Liver (tissue), 9 donors: ENCODE results near the gene ZNF513. TPM values are rescaled to one million over a fixed set of nuclear protein-coding genes. Genes with fewer than 3 reads are reported as not detected.

Experiments used
- DNase-seq: peaks from one replicate; pipeline ENCODE4 v3.0.0-alpha.2; 2017; ENCODE audit warnings: low spot score
- H3K27ac ChIP-seq, 2 donors: one replicate each; pipeline ENCODE4 v1.7.0; 2013; ENCODE audit warnings: inconsistent platforms in 2 of 2, low read length in 2 of 2, control low read depth in 1 of 2, low read depth in 1 of 2, mild to moderate bottlenecking in 1 of 2
- H3K27me3 ChIP-seq, 4 donors: one replicate each; pipeline versions ENCODE4 v1.6.1 to v1.7.0; 2013; ENCODE audit warnings: low read length in 3 of 4, inconsistent platforms in 1 of 4, mild to moderate bottlenecking in 1 of 4, moderate library complexity in 1 of 4; ENCODE audit not compliant: control insufficient read depth in 4 of 4, insufficient read depth in 4 of 4
- H3K36me3 ChIP-seq, 4 donors: one replicate each; pipeline versions ENCODE4 v1.6.1 to v1.7.0; 2013; ENCODE audit warnings: low read length in 3 of 4, mild to moderate bottlenecking in 3 of 4, low read depth in 1 of 4, moderate library complexity in 1 of 4; ENCODE audit not compliant: control insufficient read depth in 4 of 4, insufficient read depth in 3 of 4
- H3K4me1 ChIP-seq, 4 donors: one replicate each; pipeline versions ENCODE4 v1.6.1 to v1.7.0; 2013; ENCODE audit warnings: low read length in 3 of 4, mild to moderate bottlenecking in 3 of 4, moderate library complexity in 1 of 4; ENCODE audit not compliant: control insufficient read depth in 4 of 4, insufficient read depth in 4 of 4
- H3K4me3 ChIP-seq, 3 donors: one replicate each; pipeline versions ENCODE4 v1.6.1 to v1.7.0; 2013; ENCODE audit warnings: low read length in 3 of 3, control low read depth in 1 of 3, low read depth in 1 of 3, mild to moderate bottlenecking in 1 of 3
- H3K9ac ChIP-seq, 2 donors: one replicate each; pipeline ENCODE4 v1.7.0; 2013; ENCODE audit warnings: low read length in 2 of 2, mild to moderate bottlenecking in 2 of 2, moderate library complexity in 2 of 2, control low read depth in 1 of 2, low read depth in 1 of 2
- H3K9me3 ChIP-seq, 4 donors: one replicate each; pipeline versions ENCODE4 v1.6.1 to v1.7.0; 2013; ENCODE audit warnings: low read length in 3 of 4; ENCODE audit not compliant: control insufficient read depth in 4 of 4
- ATF3 ChIP-seq: IDR thresholded peaks from 2 replicates; pipeline ENCODE4 v1.6.1; 2016; ENCODE audit warnings: antibody characterized with exemption
- CTCF ChIP-seq: fragments of 150-350 bp; IDR thresholded peaks from 2 replicates; pipeline ENCODE4 v1.5.1; 2017; ENCODE audit warnings: improper control_type of control experiment, low read depth, low read length; ENCODE audit not compliant: missing input control
- FOXA1 ChIP-seq: IDR thresholded peaks from 2 replicates; pipeline ENCODE4 v1.6.1; 2016; ENCODE audit warnings: antibody characterized with exemption
- FOXA2 ChIP-seq: IDR thresholded peaks from 2 replicates; pipeline ENCODE4 v1.6.1; 2016; ENCODE audit warnings: antibody characterized with exemption
- GABPA ChIP-seq, 2 donors: IDR thresholded peaks in 1 of 2; conservative IDR thresholded peaks in 1 of 2; 2 replicates each; pipeline ENCODE4 v1.6.1; 2016; ENCODE audit warnings: antibody characterized with exemption in 2 of 2, mild to moderate bottlenecking in 1 of 2, moderate library complexity in 1 of 2
- HNF4A ChIP-seq, 2 donors: conservative IDR thresholded peaks; 2 replicates each; pipeline ENCODE4 v1.6.1; 2016; ENCODE audit warnings: antibody characterized with exemption in 2 of 2, mild to moderate bottlenecking in 2 of 2
- HNF4G ChIP-seq: IDR thresholded peaks from 2 replicates; pipeline ENCODE4 v1.6.1; 2016; ENCODE audit warnings: antibody characterized with exemption
- JUND ChIP-seq, 2 donors: IDR thresholded peaks; 2 replicates each; pipeline ENCODE4 v1.6.1; 2016; ENCODE audit warnings: antibody characterized with exemption in 2 of 2
- MAX ChIP-seq: IDR thresholded peaks from 2 replicates; pipeline ENCODE4 v1.6.1; 2016; ENCODE audit warnings: antibody characterized with exemption
- RAD21 ChIP-seq, 2 donors: IDR thresholded peaks; 2 replicates each; pipeline ENCODE4 v1.6.1; 2016; ENCODE audit warnings: antibody characterized with exemption in 2 of 2, mild to moderate bottlenecking in 2 of 2
- REST ChIP-seq: IDR thresholded peaks from 2 replicates; pipeline ENCODE4 v1.6.1; 2016; ENCODE audit warnings: antibody characterized with exemption, mild to moderate bottlenecking
- RXRA ChIP-seq, 2 donors: IDR thresholded peaks; 2 replicates each; pipeline ENCODE4 v1.6.1; 2017 to 2018; ENCODE audit warnings: antibody characterized with exemption in 2 of 2, mild to moderate bottlenecking in 1 of 2
- SP1 ChIP-seq: IDR thresholded peaks from 2 replicates; pipeline ENCODE4 v1.6.1; 2018; ENCODE audit warnings: antibody characterized with exemption, mild to moderate bottlenecking
- TAF1 ChIP-seq: conservative IDR thresholded peaks from 2 replicates; pipeline ENCODE4 v1.6.1; 2016; ENCODE audit warnings: antibody characterized with exemption, mild to moderate bottlenecking
- ZBTB33 ChIP-seq: IDR thresholded peaks from 2 replicates; pipeline ENCODE4 v1.6.1; 2016; ENCODE audit warnings: antibody characterized with exemption
- WGBS: extraction: QIAGEN DNeasy Blood & Tissue Kit; methylation state at CpG from one replicate; pipeline ENCODE4 v1.1.7; 2013; 5-methylcytosine and 5-hydroxymethylcytosine counted together
- polyA plus RNA-seq, 2 donors: library from polyadenylated mRNA; stranded (reverse) in 1 of 2; unstranded in 1 of 2; fragments of 200-250 nt in 1 of 2; fragments of >200 nt in 1 of 2; fragmentation: Nextera tagmentation in 1 of 2; extraction: Ambion mirVana in 1 of 2; gene quantifications; one replicate each; pipeline versions ENCODE4 v1.2.1 to v1.2.3, GENCODE V29; 2013 to 2015
- total RNA-seq, 2 donors: library from RNA; depleted of rRNA; stranded (reverse); fragments of >200 nt; gene quantifications; one replicate each; pipeline ENCODE4 v1.2.3, GENCODE V29; 2014
- donor health status: healthy.
- donor health status: healthy.
- donor health status: healthy.
- donor health status: healthy.
- donor health status: healthy.

Gene ZNF513
- total and polyA plus RNA-seq, 4 donors, result 2.9 to 11.2 (median 8.6) TPM

- H3K4me1 ChIP-seq, result peaks cover 0 to 32% (median 25%) of the 10 kb centered on the region in 4 donors
- peak overlapping the region; percentile 65 to 92 (median 81) for H3K4me3 ChIP-seq
- H3K36me3 ChIP-seq, result peaks cover 8 to 47% (median 37%) of the 10 kb centered on the region in 4 donors
- no peak for TF ChIP-seq JUND (IDR thresholded peaks at IDR 0.05)
- no peak for TF ChIP-seq ZBTB33
- TF ChIP-seq SP1, result no peak
- no peak for TF ChIP-seq GABPA (IDR thresholded peaks at IDR 0.05 in 1 of 2, conservative IDR thresholded peaks at IDR 0.05 in 1 of 2)
- no peak for TF ChIP-seq TAF1
- TF ChIP-seq HNF4G, result no peak
- no peak for TF ChIP-seq FOXA2
- TF ChIP-seq CTCF, result no peak
- DNase-seq, result no peak
- peak overlapping the region; percentile 76 to 81 for H3K27ac ChIP-seq
- WGBS, result 3% methylated on average over 18 of the region's 18 CpGs
- no peaks in the 10 kb centered on the region for H3K27me3 ChIP-seq
- no peaks in the 10 kb centered on the region for H3K9me3 ChIP-seq
- peak overlapping the region; percentile 76 to 77 for H3K9ac ChIP-seq
Measured at GRCh38 chr2:27369471-27370025, 11.0 kb downstream of the ZNF513 start.

- DNase-seq, result no peak
- TF ChIP-seq TAF1 (no peak), MAX (no peak), FOXA1 (no peak), HNF4A (conservative IDR thresholded peaks at IDR 0.05) (no peak)
- H3K9me3 ChIP-seq, result no peaks in the 10 kb centered on the region
- no peak overlapping the region for H3K4me3 ChIP-seq
- peaks cover 0 to 3% (median 2%) of the 10 kb centered on the region in 4 donors for H3K4me1 ChIP-seq
- 94% methylated on average over 2 of the region's 2 CpGs for WGBS
- H3K36me3 ChIP-seq, result peaks cover 5 to 46% (median 33%) of the 10 kb centered on the region in 4 donors
- no peaks in the 10 kb centered on the region for H3K27me3 ChIP-seq
- no peak overlapping the region for H3K27ac ChIP-seq
- H3K9ac ChIP-seq, result no peak overlapping the region
Measured at GRCh38 chr2:27363933-27364332, 16.6 kb downstream of the ZNF513 start.

GRCh38 chr2:27362678-27363420, 17.7 kb downstream of the ZNF513 start:
- H3K36me3 ChIP-seq, result peaks cover 4 to 41% (median 29%) of the 10 kb centered on the region in 4 donors
- WGBS, result 95% methylated on average over 4 of the region's 4 CpGs
- H3K9me3 ChIP-seq, result no peaks in the 10 kb centered on the region
- H3K27ac ChIP-seq, result no peak overlapping the region
- no peak overlapping the region for H3K9ac ChIP-seq
- no peak for DNase-seq
- H3K4me3 ChIP-seq, result no peak overlapping the region
- peaks cover 1 to 6% (median 2%) of the 10 kb centered on the region in 4 donors for H3K4me1 ChIP-seq
- H3K27me3 ChIP-seq, result no peaks in the 10 kb centered on the region
- TF ChIP-seq CTCF, result no peak
- TF ChIP-seq FOXA2, result no peak
- no peak for TF ChIP-seq HNF4A (conservative IDR thresholded peaks at IDR 0.05)
- no peak for TF ChIP-seq JUND (IDR thresholded peaks at IDR 0.05)
- no peak for TF ChIP-seq TAF1
- no peak for TF ChIP-seq RAD21 (IDR thresholded peaks at IDR 0.05)
- TF ChIP-seq ATF3, result no peak
- TF ChIP-seq RXRA (IDR thresholded peaks at IDR 0.05), result no peak
- no peak for TF ChIP-seq SP1
- TF ChIP-seq REST, result no peak
- no peak for TF ChIP-seq MAX
